ENCODE data around the gene TAF8.

Gene TAF8

DNA sequence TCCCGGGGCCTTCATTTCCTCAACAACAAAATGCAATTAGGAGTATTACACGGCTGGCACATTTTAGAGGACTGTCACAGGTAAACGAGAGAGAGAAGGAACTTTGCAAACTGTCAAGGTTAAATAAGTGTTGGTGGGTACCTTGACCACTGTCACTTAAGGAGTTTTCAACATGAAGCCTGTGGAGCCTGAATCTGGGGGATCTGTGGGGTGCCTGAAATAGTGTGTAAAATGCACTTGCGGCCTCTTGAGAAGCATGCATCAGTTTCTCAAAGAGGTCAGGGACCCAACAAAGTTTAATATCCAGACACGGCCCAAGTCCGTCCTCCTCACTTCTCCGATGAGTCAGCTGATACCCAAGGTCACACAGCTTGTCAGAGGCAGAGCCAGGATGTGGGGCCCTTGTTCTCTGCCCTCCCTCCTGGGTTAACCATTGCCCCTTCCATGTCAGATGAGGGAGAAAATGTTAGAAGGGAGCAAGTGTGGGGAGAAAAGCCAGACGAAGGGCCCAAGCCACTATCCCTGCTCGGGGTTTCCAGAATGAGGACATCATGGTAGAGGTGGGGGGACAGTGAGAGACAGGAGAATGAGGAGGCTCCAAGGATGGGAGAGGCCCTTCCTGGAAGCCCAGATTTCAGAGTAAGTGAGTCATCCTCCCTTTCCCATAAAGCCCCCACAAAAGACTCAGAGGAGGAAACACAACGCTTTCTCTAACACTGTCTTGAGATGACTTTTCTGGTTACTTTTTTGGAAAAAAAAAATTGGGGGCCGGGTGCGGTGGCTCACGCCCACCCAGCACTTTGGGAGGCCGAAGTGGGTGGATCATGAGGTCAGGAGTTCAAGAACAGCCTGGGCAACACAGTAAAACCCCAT lies 49.9 kb downstream of the TAF8 start:
- DNase-seq, result no peak

DNA sequence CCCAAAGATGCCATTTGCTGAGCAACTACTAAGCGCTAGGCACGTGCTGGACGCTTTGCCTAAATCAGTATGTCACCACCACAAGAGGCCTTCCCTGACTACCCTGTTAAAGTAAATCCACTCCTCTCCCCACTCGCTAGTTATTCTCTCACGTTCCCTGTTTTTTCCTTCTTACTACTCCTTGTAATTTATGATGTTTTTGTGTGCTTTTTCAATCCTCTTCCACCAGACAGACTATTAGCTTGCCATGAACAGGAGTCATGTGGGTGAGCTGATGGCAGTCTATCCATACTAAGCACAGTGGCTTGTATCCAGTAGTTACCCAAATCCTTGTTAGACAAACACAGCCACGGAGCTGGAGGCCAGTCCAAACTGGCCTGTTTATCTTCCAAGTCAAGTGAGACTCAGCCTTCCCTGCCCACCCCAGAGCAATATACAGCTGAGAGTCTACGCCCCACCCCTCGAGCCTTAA lies 50.9 kb downstream of the TAF8 start:
- no peak for DNase-seq

DNA sequence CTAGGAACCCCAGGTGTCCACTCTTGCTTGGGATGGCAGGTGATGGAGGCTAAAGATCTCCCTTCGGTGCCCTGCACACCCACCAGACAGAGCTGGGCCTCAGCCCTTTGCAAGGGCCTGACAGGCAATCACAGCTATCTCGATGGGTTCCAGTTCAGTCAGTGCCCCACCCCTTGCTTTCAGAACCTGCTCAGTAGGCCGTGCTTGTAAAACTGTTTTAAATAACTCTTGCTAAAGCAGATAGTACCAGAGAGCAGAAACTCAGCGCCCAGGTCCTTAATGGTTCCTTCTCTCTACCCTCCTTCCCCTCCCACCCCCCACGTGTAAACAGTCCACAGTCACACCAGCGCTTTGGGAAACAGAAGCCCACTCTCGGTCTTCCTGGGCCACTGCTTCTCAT lies 52.9 kb downstream of the TAF8 start:
- no peak for DNase-seq

DNA sequence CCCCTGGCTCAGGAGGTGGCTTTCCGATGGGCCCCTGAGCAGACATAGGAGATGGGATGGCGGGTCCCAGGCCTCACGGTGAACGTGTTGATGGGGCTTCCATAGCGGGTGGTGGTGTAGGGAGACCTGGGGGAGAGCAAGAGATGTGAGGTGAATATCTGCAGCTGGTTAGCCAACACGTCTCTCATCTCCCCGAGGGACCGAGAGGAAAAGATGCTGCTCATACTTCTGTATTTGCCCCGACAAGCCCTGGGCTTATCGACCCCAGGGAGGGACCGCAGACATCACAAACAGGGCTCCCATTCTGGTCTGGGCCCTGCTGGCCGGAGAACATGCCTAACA lies 53.4 kb downstream of the TAF8 start:
- DNase-seq, result no peak

DNA sequence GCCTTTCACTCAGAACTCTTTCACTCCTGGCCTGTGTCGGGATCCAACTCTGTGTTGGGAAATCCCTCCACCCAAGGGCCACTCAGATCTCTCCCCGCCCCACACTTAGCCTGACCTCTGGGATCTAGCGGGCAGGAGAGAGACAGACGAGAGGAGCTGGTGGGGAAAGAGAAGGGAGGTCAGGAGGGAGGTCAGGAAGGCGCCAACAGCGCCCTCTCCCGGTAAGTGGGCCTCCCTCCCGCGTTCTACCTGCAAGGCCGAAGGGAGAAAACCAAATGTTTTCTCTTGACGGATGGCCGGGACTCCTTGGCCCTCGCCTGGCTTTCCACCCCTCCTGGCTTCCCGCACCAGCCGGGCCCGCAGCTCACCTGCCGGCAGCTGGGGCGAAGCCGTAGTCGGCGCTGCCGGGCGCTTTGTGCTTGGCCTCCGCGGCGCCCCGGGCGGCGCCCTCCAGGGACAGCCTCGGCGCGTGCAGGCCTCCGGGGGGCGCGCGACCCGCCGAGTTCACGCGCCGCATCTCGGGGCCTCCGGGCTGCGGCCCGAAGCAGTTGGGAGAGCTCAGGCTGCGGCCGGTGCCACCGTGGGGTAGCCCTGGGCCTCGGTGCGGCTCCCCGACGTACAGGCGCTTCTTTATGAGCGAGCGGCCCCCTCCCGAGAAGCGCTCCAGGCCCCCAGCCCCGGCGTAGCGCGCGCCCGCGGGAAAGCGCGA lies 53.9 kb downstream of the TAF8 start:
- peak; percentile 69 for DNase-seq

DNA sequence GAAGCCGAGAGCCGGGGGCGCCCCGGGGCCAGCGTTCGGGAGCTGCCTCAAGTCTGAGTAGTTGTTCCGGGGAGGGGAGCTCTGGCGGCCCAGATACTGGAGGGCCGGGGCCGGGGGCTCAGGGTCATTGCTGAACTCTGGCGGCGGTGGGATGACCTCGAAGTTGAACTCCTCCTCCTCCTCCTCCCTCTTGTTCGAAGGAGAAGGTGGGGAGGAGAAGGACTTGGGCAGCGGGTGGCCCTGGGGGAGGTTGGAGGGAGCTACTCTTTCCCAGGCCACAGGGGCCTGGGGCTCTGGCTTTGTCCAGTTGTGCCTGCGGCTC lies 54.4 kb downstream of the TAF8 start:
- DNase-seq, result no peak

DNA sequence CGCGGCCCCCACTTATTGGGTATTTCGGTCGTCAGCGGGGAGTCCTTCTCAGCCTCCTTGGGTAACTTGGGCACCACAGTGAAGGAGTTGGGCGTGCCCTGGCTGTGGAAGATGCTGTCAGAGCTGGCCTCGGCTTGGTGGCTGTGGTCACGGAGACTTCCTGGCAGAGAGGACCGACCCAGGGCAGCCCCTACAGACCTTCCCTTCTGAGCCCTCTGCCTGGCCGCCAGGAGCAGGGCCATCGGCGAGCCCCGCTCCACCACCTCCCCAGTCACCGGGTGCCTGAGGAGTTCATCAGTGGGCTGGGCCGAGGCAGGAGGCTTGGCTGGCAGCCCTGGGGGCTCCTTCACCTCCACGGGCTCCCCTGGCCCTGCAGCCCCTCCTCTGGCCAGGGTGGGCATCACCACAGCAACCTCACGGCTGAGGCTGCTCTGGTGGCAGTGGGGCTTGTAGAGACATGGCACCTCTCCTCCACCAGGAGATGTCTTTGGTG lies 54.9 kb downstream of the TAF8 start:
- no peak for DNase-seq

DNA sequence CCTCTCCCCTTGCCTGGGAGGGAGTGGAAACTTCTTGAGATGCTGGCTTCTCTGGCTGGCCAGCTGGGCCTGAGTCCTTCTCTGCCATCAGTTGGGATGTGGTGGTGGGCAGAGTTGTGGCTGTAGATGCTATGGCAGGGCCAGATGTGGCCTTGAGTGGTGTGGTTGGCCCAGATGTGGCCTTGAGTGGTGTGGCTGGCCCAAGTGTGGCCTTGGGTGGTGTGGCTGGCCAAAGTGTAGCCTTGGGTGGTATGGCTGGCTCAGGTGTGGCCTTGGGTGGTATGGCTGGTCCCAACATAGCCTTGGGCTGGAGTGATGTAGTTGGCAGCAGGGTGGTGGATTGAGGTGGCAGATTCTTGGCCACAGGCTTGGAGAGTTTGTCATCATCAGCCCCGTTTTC lies 55.4 kb downstream of the TAF8 start:
- no peak for DNase-seq

DNA sequence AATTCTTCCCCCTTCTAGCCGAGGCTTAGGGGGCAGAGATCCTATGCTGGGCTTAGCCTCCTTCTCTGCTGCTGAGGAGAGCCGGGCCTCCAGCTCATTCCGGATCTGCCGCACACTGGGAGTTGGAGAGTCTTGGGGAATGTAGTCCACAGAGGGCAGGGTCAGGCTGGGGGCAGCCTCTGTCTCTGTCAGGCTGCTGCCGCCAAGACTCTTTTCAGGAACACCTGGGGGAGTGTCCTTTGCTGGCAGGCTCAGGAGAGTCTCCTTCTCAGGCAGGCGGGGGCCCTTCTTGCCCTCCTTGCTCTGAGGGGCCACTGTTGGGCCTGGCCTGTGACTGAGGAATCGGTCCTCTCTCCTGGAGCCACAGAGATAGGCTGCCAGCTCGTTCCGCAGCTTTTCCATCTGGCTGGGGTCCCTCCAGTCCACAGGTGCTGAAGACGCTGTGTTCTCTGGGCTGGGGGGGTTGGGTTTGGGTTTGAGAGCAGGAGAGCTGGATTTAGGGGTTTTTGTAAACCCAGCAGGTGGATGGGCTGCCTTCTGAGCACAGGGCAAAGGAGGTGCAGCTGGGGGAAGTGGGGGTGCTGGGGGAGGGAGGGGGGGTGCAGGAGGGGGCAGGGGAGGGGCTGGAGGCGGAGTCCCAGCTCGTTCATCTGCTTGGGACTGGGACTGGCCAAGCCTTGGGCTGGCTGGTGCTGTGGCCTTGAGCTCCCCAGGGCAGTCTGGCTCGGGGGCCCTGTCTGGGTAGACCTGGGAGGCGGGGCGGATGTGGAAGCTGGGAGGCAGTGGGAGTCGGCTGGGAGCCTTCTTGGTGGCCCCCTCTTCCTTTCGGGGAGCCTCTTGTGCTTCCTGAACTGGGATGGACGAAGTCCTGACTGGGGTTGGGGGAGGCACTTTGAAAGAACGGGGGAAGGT lies 56.0 kb downstream of the TAF8 start:
- DNase-seq, result no peak

DNA sequence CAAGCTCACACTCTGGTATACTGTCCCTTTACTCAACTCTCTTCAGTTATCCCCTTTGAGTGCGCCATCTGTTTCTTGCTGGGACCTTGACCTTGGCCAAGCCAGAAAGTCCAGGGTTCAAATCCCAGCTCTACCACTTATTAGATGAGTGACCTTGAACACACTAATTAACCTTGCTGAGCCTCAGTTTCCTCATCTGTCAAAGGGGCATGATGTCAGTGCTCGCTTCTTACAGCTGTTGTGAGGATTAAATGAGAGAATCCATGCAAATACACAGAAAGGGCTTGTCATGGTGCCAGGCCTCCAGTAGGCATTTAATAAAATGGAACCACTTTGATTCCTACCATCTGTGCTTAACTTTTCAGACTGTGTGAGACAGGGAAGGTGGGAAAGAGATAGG lies 57.7 kb downstream of the TAF8 start:
- no peak for DNase-seq

DNA sequence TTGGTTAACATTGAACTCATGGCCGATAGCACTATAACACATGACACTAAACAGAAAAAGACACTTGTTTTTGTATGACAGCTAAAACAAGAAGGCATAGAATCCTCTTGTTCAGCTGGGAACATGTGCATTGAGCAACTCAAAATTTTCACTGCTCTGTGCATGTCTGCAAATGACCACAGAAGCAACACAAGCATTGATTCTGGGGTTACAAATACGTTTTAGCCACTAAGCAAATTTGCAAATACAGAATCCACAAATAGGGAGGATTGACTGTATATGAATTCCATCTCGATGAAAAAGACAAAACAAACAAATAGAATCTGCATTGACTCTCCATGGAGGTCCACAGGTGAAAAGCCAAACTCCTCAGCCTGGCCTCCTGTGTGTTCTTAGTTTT lies 60.4 kb downstream of the TAF8 start:
- no peak for DNase-seq

DNA sequence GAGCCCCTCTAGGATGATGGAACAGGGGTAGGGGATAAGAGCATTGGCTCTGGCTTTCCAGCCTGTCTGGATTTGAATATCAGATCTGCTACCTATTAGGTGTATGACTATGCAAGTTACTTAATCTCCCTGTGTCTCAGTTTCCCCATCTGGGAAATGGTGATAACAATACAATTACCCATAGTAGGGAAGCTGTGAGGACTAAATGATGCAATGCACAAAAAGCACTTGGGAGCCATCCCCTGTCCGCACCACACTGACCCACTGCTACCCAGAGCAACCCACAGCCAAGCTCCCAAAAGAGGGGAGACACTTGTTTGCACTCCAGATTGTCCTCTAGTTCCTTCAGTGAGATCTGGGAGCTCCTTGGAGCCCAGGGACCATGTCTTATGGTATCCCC lies 62.0 kb downstream of the TAF8 start:
- no peak for DNase-seq

DNA sequence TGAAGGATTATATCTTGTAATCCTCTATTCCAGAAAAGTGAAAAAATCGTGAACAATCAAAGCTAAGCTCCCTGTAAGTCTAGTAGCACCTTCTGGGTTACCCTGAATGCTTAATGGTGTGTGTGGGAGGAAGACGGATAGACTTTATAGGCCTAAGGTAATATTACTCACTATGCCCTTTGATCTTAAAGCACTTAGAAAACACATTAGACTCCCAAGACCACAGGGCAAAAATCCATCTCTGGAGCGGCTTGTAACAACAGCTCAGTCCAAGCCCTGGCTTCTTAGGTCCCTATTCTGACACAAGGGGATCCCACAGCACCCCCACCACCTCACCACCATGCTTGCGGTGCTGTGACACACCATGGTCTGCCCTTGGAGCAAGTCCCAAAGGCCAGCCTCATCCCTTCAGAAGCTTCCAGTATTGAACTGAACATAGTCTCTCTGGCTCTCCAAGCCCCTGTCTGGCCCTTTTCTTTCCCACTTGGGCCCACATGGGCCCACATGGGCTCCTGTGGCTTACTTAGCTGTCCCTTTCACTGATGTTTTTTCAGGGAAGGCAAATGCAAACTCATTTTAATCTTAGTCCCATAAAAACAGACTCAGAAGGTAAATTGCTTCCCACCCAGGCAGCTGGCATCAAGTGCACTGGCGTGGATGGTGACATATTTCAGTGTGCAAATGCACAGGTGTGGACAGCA lies 63.8 kb downstream of the TAF8 start:
- no peak for DNase-seq

DNA sequence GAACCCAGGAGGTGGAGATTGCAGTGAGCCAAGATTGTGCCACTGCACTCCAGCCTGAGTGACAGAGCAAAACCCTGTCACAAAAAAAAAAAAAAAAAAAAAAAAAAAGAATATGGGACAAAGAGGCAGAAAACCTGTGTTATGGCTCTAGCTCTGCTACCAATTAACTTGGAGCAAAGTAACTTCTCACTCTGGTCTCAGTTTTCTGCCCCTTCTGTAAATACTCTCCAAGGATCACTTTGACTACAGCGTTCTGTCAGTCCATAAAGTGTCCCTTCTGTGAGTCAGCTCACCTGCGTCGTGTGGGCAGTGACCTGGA lies 67.5 kb downstream of the TAF8 start:
- DNase-seq, result no peak

DNA sequence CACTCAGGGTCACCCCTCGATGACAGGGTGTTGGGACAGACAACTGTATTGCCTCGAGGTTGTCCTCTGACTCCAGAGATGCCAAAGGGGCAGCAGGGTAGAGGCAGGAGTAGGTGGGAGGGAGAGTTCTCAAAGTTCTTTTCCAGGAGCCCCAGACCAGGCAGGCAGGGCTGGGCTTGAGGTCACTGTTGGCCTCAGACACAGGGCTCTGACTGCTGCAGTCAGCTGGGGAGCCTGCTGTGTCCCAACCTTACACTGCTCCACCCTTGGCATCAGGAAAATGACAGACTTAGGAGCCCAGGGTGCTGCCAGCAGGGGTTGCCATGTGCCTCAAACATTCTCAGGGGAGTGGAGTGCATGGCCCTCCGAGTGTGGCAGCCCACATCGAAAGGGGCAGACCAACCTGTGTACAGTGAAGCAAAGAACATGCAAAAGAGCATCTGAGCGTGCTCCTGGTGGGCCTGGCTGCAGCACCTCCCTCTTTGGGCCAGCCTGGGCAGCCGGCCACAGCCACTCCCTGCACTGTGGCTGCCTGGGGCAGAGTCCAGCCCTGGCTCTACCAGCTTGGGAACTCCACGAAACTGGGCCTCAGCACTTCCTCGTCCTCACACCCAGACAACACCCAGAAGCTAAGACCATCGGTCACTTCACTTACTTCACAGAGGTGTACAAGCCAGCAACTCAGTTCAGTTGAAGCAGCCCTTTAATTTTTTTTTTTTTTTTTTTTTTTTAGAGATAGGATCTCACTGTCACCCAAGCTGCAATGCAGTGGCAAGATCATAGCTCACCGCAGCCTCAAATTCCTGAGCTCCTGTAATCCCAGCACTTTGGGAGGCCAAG lies 68.1 kb downstream of the TAF8 start:
- DNase-seq, result peak; percentile 64

DNA sequence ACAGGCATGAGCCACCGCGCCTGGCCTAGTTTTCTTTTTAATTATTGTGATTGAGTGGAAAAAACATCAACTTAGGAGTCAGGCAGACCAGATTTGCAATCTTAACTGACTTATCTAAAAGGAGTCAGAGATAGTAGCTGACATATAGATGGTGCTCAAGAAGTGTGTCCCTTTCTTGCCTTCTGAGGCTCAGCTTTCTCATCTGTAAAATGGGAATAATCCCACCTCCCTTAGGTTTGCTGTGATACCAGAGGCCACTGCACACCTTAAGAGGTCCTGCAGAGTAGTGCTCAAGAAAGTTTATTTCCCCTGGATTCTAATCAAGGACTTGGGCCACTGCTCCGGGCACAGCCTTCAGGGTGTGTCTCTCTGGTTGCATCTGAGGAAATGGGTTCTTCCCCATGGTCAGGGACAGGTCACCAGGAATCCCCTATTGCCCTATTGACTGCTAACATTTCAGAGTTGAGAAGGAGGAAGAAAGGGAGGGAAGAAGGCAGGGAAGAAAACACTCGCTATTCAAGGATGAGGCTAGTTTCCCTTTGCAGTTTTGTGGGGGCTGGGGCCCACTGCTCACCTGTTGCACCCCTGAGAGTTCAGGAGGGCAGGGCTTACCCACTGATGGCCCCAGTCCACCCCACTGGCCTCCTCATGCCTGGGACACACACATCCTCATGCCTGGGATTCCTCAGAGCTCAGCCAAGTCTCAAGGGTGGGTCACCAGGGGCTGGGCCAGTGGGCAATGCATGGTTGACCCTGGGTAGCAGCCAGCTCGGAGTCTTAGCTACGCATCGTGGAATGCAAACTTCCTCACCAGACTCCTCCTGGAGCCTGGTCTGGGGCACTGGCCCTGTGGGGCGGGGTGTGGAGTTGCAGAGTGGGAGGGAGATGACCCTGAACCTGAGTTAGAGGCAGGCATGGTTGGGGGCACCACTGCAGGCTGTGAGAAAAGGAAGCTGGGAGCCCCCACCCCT lies 70.9 kb downstream of the TAF8 start:
- no peak for DNase-seq

DNA sequence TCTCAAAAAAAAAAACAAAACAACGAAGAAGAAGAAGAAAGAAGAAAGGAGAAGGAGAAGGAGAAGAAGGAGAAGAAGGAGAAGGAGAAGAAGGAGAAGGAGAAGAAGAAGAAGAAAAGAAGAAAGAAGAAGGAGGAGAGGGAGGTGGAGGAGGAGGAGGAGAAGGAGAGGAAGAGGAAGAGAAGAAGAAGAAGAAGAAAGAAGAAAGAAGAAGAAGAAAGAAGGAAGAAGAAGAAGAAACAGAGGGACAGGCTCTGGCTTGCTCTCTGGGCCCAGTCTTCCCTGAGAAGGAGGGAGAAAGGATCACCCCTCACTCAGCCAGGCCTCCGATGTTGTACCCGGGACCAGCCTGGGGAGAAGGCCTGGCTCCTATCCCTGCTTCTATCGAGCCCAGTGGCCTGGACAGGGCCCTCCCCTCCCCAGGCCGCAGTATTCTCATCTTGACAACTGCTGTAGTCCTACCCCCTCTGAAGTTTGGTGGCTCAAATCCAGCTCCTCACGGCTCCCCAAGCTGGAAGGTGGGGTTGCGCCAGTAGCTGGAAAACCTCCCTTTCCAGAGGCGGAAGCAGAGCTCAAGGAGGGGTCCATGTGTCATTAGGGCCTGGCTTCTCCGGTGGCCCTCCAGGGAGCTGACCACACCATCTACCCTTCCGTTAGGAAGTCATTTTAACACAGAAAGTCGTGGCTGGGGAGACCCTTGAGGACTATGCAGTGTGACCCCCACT lies 73.2 kb downstream of the TAF8 start:
- no peak for DNase-seq

DNA sequence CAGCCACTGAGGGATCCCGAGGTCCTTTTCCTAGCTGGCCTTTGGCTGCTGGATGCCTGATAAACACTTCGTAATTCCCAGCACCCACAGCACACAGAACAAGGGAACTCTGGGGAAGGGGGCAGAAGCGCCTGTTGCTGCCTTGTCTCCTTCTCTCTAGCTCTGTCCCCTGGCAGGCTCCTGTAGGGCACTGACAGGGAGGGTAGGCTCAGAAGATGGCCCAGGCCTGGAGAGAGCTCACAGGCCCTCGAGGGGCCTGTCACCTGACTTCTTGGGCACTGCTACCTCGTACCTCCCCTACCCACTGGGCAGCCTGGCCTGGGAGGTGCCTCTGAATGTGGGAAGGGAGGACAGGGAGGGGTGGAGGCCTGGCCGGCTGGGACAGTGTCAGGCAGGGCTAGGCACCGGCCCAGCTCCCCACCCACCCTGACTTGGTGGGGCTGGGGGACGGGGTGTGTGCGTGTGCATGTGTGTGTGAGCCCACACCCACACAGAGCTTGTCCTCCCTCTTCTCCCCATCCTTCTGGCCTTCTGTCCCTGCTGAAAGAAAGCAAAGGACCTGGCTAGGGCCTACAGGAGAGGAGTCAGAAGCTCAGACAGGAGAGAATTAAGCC lies 74.0 kb downstream of the TAF8 start:
- no peak for DNase-seq

DNA sequence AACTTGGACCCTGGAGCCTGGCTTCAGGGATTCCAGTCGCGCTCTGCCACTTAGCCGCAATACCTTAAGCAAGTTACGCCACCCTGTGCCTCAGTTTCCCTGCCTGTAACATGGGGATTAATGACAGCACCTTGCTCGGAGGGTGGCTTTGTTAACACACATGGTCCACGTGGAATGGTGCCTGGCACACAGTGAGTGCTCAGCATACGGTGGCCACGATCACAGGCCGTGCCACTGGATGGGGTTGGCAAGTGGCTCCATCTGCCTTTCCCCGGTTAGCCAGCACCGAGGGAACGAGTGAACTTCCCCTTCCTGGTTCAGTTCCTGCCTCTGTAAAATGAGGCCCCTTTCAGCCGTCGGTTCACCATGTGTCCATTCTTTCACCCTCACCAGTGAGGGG lies 74.9 kb downstream of the TAF8 start:
- DNase-seq, result no peak

DNA sequence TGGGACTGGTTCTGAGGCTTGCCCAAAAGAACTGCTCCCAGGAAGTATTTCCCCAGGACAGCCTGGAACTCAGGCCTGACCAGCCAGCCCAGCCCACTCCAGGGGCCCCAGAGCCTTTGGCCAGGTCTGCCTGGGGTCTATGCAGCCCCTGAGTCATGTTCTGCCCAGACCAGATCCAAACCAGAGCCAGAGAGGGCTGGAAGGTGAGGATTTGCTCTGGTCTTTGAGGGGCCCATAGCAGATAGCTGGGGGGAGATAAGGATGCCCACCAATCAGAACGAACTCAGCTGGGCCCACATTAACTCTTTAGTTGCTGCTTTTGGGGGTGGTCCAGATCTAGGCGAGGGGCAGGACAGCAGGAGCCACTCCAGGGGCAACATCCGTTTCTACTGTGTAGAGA lies 75.3 kb downstream of the TAF8 start:
- DNase-seq, result no peak

Measured in femur (tissue), 1 donor.